ENCODE results near the gene TIMM10. TPM values are rescaled to one million over a fixed set of nuclear protein-coding genes. Genes with fewer than 3 reads are reported as not detected.

TIMM10 gene
- total RNA-seq, 3 donors from 2014 or later, result 37.2 to 56.4 (median 45.9) TPM

GRCh38 chr11:57549983-57550382 is 19.4 kb upstream of the TIMM10 start:
- Histone ChIP-seq H3K27ac (no peak overlapping the region), H3K27me3 (no peaks in the 10 kb centered on the region), H3K4me1 (no peaks in the 10 kb centered on the region), H3K36me3 (peaks cover 7% of the 10 kb centered on the region), H3K9me3 (no peaks in the 10 kb centered on the region), H3K4me3 (no peak overlapping the region)
- no peak for DNase-seq (ENCODE audit: low spot score in 2 of 2)
- no peak for TF ChIP-seq POLR2AphosphoS5 (IDR thresholded peaks at IDR 0.05)
- TF ChIP-seq POLR2A (IDR thresholded peaks at IDR 0.05), result no peak
- TF ChIP-seq CTCF (IDR thresholded peaks at IDR 0.05), result no peak
- intact Hi-C loops (cut with DNase I; ENCODE audit: low total_unique reads), result no loop called here

- no peak for TF ChIP-seq POLR2A (IDR thresholded peaks at IDR 0.05)
- TF ChIP-seq POLR2AphosphoS5 (IDR thresholded peaks at IDR 0.05), result no peak
These were observed 17.4 kb upstream of the TIMM10 start for GRCh38 chr11:57547854-57548377.

GRCh38 chr11:57546869-57547475 is 16.4 kb upstream of the TIMM10 start:
- Histone ChIP-seq H3K27ac (no peak overlapping the region), H3K36me3 (no peaks in the 10 kb centered on the region), H3K4me3 (no peak overlapping the region), H3K9me3 (no peaks in the 10 kb centered on the region), H3K27me3 (no peaks in the 10 kb centered on the region), H3K4me1 (no peaks in the 10 kb centered on the region)
- no peak for DNase-seq (ENCODE audit: low spot score in 2 of 2)
- no peak for TF ChIP-seq POLR2A (IDR thresholded peaks at IDR 0.05)
- no peak for TF ChIP-seq CTCF (IDR thresholded peaks at IDR 0.05)
- TF ChIP-seq POLR2AphosphoS5 (IDR thresholded peaks at IDR 0.05), result no peak
- intact Hi-C loops (cut with DNase I; ENCODE audit: low total_unique reads), result no loop called here

More at GRCh38 chr11:57547854-57548377, 17.4 kb upstream of the TIMM10 start:
- intact Hi-C loops (cut with DNase I; ENCODE audit: low total_unique reads), result no loop called here
- no peaks in the 10 kb centered on the region for H3K27me3 ChIP-seq
- H3K9me3 ChIP-seq, result no peaks in the 10 kb centered on the region
- H3K27ac ChIP-seq, result no peak overlapping the region
- no peaks in the 10 kb centered on the region for H3K36me3 ChIP-seq
- DNase-seq (ENCODE audit: low spot score in 2 of 2), result no peak
- H3K4me3 ChIP-seq, result no peak overlapping the region
- no peaks in the 10 kb centered on the region for H3K4me1 ChIP-seq

- intact Hi-C loops (cut with DNase I; ENCODE audit: low total_unique reads), result no loop called here
These were observed 15.9 kb upstream of the TIMM10 start for GRCh38 chr11:57546451-57546850.

GRCh38 chr11:57545883-57546282 is 15.3 kb upstream of the TIMM10 start:
- intact Hi-C loops (cut with DNase I; ENCODE audit: low total_unique reads), result no loop called here
- Histone ChIP-seq H3K9me3 (no peaks in the 10 kb centered on the region), H3K36me3 (no peaks in the 10 kb centered on the region), H3K27ac (no peak overlapping the region), H3K27me3 (no peaks in the 10 kb centered on the region), H3K4me1 (no peaks in the 10 kb centered on the region), H3K4me3 (no peak overlapping the region)
- DNase-seq (ENCODE audit: low spot score in 2 of 2), result no peak
- no peak for TF ChIP-seq POLR2AphosphoS5 (IDR thresholded peaks at IDR 0.05)

More at GRCh38 chr11:57546451-57546850, 15.9 kb upstream of the TIMM10 start:
- Histone ChIP-seq H3K4me3 (no peak overlapping the region), H3K27ac (no peak overlapping the region), H3K36me3 (no peaks in the 10 kb centered on the region), H3K27me3 (no peaks in the 10 kb centered on the region), H3K9me3 (no peaks in the 10 kb centered on the region), H3K4me1 (no peaks in the 10 kb centered on the region)
- DNase-seq (ENCODE audit: low spot score in 2 of 2), result no peak
- TF ChIP-seq CTCF (IDR thresholded peaks at IDR 0.05) (no peak), POLR2A (IDR thresholded peaks at IDR 0.05) (no peak), POLR2AphosphoS5 (IDR thresholded peaks at IDR 0.05) (no peak)

- intact Hi-C loops (cut with DNase I; ENCODE audit: low total_unique reads), result no loop called here
- DNase-seq (ENCODE audit: low spot score in 2 of 2), result no peak
- TF ChIP-seq POLR2AphosphoS5 (IDR thresholded peaks at IDR 0.05), result no peak
- TF ChIP-seq POLR2A (IDR thresholded peaks at IDR 0.05), result no peak
- TF ChIP-seq CTCF (IDR thresholded peaks at IDR 0.05), result no peak
- no peaks in the 10 kb centered on the region for H3K36me3 ChIP-seq
- no peaks in the 10 kb centered on the region for H3K4me1 ChIP-seq
- H3K9me3 ChIP-seq, result no peaks in the 10 kb centered on the region
- H3K27ac ChIP-seq, result no peak overlapping the region
- H3K27me3 ChIP-seq, result no peaks in the 10 kb centered on the region
- H3K4me3 ChIP-seq, result no peak overlapping the region
These were observed 14.0 kb upstream of the TIMM10 start for GRCh38 chr11:57544566-57544965.

All from breast epithelium (tissue), 4 donors.